Measurements from ENCODE around the gene USP5. TPM values are rescaled to one million over a fixed set of nuclear protein-coding genes. Genes with fewer than 3 reads are reported as not detected.
"Not testable (repeated sequence)": the region's sequence is repeated elsewhere in the genome, so short reads cannot be mapped to it uniquely, and the experiment has no call there.

The USP5 gene
- total RNA-seq, 4 donors from 2014 or later, result 33.4 to 39.4 (median 36.7) TPM

DNA sequence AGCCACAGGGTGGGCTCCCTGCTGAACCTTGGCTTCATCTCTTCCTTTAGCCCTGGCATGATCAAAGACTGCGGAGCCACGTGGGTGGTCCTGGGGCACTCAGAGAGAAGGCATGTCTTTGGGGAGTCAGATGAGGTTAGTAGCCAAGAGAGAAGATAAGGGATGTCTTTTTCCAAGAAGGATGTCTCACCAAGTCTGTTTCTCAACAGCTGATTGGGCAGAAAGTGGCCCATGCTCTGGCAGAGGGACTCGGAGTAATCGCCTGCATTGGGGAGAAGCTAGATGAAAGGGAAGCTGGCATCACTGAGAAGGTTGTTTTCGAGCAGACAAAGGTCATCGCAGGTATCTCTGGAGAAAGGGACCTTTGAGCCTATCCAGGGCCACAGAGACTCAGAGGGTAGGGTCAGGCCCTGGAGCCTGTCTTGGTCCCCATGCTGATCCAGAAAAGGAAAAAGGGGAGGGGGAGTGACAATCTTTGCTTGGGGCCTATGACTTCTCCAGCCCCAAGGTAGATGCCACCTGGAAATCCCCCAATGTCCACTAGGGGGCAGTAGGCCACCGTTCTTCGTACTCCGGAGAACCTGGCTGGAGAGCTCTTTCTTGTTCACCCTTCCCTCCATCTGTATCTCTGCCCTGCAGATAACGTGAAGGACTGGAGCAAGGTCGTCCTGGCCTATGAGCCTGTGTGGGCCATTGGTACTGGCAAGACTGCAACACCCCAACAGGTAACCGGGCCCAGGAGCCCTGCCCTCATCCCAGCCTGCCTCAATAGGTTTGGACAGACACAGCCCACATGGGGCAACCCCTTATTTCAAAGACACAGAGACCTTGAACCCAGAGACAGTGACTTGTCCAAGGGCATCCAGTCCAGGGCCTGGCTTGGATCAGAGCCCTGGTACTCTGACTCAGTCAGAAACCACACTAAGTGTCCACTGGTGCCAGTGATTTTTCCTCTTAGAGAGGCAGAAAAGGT lies 17.4 kb downstream of the USP5 start:
- TF ChIP-seq, protein P1, sequence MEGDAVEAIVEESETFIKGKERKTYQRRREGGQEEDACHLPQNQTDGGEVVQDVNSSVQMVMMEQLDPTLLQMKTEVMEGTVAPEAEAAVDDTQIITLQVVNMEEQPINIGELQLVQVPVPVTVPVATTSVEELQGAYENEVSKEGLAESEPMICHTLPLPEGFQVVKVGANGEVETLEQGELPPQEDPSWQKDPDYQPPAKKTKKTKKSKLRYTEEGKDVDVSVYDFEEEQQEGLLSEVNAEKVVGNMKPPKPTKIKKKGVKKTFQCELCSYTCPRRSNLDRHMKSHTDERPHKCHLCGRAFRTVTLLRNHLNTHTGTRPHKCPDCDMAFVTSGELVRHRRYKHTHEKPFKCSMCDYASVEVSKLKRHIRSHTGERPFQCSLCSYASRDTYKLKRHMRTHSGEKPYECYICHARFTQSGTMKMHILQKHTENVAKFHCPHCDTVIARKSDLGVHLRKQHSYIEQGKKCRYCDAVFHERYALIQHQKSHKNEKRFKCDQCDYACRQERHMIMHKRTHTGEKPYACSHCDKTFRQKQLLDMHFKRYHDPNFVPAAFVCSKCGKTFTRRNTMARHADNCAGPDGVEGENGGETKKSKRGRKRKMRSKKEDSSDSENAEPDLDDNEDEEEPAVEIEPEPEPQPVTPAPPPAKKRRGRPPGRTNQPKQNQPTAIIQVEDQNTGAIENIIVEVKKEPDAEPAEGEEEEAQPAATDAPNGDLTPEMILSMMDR (IDR thresholded peaks at IDR 0.05), result peak in 2 of 3 donors; percentile 51 to 75
- DNase-seq (ENCODE audit: low spot score) (peak; percentile 70), ATAC-seq (ENCODE audit: low FRiP score) (peak; percentile 0)

DNA sequence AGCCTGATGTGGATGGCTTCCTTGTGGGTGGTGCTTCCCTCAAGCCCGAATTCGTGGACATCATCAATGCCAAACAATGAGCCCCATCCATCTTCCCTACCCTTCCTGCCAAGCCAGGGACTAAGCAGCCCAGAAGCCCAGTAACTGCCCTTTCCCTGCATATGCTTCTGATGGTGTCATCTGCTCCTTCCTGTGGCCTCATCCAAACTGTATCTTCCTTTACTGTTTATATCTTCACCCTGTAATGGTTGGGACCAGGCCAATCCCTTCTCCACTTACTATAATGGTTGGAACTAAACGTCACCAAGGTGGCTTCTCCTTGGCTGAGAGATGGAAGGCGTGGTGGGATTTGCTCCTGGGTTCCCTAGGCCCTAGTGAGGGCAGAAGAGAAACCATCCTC lies 18.4 kb downstream of the USP5 start:
- not testable (repeated sequence) for DNase-seq (ENCODE audit: low spot score); ATAC-seq (ENCODE audit: low FRiP score)

DNA sequence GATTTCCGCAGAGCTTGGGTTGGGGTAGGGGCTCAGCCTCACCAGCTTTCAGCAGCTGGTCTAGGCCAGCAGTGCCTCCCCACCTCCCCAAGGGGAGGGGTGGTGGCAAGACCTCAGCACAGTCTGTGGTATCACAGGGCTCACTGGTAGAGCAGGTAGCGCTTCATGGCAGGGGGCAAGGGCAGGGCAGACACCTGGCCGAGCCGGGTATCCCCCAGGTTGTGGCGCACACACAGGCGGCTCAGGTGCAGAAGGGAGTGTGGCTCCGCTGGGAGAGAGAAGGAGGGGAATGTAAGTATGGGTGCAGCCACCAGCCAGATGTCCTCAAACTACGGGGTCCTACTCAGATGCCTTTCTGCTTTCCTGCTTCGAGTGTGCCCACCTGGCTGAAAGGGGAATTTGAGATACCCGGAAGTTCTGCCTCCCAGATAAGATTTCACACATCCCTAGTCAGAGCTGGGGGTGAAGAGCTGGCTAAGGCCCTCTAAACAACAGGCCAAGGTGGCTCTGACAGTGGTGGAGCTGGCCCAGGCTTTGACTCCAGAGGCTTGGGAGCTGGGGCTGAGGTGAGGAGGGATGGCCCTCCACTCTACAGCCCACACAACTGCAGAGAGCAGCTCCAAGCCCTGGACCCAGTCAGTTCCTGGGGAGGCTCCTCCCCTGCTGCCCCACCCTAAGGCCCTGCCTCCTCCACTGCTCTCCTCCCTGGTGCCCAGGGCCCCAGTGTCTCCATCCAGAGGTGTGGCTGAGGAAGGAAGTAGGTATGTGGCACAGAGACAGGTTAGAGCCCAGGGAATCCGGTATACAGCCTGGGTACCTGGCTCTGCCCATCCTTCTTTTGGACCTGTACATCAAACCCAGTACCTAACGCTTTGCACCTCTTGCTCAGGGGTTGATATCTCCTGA lies 19.4 kb downstream of the USP5 start:
- ATAC-seq (ENCODE audit: low FRiP score) (no peak), DNase-seq (ENCODE audit: low spot score) (no peak)

DNA sequence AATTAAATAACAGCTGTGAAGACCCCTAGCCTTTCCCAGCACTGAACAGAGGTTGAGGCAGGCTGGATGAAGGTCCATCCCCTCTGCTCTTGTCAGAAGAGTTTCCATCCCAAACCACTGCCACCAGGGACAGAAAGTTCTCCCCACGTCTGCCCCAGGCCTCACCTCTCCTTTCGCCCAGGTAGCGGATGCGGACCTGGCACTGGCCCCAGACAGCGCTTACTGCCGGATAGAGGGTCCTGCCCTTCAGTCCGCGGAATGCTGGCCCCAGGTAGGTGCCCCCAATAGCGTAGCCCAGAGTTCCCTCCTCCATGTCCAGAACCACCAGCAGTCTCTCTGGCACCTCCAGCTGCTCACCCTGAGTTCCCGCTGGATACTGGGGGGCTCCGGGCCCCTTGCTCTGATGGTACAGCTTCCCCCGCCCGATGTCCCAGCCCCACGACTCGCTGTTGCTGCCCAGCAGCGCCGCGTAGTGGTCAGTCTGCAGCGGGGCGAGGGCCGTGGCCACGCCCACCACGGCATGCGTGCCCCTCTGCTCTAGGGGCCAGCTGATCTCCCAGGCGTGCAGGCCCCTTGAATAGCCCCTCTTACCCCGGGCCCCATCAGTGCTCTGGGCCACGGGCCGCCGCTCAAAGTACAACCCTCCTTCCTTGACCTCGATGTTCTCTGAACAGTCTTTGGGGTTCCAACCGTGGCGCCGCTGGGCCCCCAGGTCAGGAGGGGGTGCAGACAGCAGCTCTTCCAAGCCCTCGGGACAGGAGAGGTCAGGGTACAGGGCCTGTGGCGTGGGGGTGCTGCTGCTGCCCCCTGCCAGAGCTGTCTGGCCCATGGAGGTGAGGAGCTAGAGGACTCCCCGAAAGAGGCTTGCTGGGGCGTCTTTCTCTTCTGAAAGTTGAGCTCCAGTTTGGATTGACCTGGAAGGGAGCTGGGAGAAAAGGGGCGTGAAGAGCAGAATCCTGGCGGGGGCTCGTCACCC lies 20.4 kb downstream of the USP5 start:
- ATAC-seq (ENCODE audit: low FRiP score) (peak; percentile 48), DNase-seq (ENCODE audit: low spot score) (peak; percentile 66)
- TF ChIP-seq, protein P1 (IDR thresholded peaks at IDR 0.05), result peak in 1 of 3 donors; percentile 69

More for the DNA sequence above, 19.4 kb downstream of the USP5 start:
- TF ChIP-seq, protein P1 (IDR thresholded peaks at IDR 0.05), result no peak

DNA sequence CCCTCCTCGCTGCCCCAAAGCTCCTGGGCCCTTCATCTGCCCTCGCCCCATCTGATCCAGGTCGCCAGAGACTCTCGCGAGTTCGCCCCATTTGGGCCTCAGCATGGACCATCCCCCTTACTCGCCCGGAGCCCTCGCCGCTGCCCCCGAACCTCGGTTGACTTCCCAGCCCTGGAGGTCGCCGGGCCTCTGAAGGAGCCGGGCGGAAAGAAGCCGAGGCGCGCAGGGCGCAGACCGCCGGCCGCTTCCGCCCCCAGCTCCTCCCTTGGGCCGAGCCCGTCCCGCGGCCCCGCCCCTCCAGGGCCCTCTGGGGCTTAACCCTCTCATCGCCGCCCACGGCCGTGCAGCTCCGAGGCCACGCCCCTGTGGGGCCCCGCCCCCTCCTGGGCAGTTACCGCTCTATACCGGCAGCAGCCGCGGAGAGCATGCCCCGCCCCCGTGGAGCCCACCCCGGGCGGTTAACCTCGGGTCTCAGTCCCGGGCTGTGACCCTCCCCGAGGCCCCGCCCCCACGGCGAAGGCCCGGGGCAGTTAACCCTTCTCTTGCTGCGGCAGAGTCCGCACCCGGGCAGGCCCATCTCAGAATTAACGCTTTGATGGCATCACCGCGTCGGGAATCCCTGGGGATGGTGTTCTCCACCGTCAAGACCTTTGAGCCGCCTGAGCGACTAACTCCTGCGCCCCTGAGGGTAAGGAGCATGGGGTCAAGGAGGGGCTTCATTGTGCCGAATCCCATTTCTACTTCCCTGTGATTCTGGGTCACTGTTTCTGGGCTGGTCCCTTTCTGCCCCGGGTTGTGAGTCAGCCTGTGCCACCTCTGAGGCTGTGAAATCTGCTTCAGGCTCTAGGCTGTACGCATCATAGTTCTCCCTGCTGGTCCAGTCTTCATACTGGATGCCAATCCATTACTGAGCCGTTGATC lies 21.4 kb downstream of the USP5 start, which contains the start of gene SPSB2:
TSS of gene SPSB2 (minus strand) at position 210 of the 921 bp plus-strand sequence. CDS start 402 bp downstream, outside the sequence.
- DNase-seq (ENCODE audit: low spot score) (peak; percentile 90), ATAC-seq (ENCODE audit: low FRiP score) (peak; percentile 91)
- TF ChIP-seq, protein P1 (IDR thresholded peaks at IDR 0.05), result no peak

DNA sequence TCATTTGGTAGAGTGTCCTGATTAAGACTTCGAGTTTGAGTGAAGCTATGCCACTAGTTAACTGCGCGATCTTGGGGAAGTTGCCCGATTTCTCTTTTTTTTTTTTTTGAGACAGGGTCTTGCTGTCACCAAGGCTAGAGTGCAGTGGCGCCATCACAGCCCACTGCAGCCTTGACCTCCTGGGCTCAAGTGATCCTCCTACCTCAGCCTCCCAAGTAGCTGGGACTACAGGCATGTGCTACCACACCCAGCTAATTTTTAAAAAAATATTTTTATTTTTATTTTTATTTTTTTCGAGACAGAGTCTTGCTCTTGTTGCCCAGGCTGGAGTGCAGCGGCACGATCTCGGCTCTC lies 22.0 kb downstream of the USP5 start:
- not testable (repeated sequence) for DNase-seq (ENCODE audit: low spot score); ATAC-seq (ENCODE audit: low FRiP score)

DNA sequence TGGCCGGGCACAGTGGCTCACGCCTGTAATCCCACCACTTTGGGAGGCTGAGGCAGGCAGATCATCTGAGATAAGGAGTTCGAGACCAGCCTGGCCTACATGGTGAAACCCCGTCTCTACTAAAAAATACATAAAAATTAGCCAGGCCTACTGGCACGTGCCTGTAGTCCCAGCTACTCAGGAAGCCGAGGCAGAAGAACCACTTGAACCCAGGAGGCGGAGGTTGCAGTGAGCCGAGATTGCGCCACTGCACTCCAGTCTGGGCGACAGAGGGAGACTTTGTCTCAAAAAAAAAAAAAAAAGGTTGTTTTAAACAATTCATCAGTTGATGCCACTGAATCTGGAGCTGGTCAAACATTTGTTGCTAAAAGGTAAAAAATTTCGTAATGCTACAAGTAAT lies 27.9 kb downstream of the USP5 start:
- DNase-seq (ENCODE audit: low spot score); ATAC-seq (ENCODE audit: low FRiP score): not testable (repeated sequence)

All from omental fat pad (tissue), 4 donors.